Measurements from ENCODE around the gene ZNF831.

Gene ZNF831

DNA sequence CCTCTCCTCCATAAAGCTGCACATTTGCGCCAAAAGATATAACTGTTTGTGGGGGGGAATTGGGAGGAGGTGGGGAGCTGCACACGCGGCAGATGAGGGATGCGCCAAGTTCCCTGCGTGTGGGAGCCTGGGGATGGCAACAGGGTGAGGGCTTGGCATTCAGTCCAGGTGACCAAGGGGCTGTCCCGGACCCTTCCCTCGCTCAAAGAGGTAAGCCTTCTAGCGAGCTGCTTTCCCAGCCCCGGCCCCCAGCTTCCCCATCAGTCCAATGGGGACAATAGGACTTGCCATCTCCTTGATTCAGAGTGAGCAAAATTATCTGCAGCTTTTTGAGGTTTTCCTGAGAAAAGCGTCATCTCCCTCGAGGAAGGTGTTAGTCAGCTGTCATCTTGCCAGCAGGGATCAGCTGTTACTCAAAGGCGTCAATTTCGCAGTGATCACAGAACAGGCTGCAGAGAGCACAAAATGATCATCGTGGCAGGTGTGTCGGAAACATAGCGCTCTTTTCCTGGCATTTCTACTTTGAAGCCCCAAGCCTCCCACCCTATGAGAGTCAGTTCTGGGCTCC lies 21.3 kb downstream of the ZNF831 start:
- H3K27me3 ChIP-seq (ENCODE audit: insufficient read depth, low read depth): no peaks in the 10 kb centered on the region
- no peak overlapping the region for H2AFZ ChIP-seq (ENCODE audit: low read depth)

DNA sequence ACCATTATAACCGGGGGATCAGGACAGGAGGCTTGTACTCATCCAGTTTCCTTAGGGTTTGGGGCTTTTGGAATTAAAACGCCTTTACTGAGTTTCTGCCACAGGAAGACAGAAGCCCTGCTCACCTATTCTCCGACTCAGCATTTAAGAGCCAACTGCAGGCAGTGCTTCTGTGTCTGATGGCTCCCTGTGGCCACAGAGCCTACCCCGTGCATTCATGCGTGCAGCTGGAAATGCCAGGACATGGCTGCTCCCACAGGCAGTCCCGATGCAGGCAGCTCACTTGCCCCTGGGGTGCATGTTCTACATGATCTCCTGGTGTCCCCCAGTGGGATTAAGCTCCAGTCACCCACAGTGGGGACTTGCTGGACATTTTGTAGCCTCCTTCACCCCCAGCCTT lies 22.2 kb downstream of the ZNF831 start:
- no peaks in the 10 kb centered on the region for H3K79me2 ChIP-seq (ENCODE audit: insufficient read depth, low read depth)
- H4K20me1 ChIP-seq (ENCODE audit: insufficient read depth): no peaks in the 10 kb centered on the region
- no peak overlapping the region for H2AFZ ChIP-seq (ENCODE audit: low read depth)
- H3K4me1 ChIP-seq (ENCODE audit: low read depth, poor library complexity, severe bottlenecking): no peaks in the 10 kb centered on the region
- no peak overlapping the region for H3K27ac ChIP-seq
- H3K4me2 ChIP-seq: no peak overlapping the region
- no peak overlapping the region for H3K9ac ChIP-seq
- H3K4me3 ChIP-seq (IDR thresholded peaks at IDR 0.05; ENCODE audit: insufficient read depth, low read depth, low read length): no peak overlapping the region
- TF ChIP-seq, protein P1, sequence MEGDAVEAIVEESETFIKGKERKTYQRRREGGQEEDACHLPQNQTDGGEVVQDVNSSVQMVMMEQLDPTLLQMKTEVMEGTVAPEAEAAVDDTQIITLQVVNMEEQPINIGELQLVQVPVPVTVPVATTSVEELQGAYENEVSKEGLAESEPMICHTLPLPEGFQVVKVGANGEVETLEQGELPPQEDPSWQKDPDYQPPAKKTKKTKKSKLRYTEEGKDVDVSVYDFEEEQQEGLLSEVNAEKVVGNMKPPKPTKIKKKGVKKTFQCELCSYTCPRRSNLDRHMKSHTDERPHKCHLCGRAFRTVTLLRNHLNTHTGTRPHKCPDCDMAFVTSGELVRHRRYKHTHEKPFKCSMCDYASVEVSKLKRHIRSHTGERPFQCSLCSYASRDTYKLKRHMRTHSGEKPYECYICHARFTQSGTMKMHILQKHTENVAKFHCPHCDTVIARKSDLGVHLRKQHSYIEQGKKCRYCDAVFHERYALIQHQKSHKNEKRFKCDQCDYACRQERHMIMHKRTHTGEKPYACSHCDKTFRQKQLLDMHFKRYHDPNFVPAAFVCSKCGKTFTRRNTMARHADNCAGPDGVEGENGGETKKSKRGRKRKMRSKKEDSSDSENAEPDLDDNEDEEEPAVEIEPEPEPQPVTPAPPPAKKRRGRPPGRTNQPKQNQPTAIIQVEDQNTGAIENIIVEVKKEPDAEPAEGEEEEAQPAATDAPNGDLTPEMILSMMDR (conservative IDR thresholded peaks at IDR 0.05; ENCODE audit: low read depth, low read length): no peak
- H3K27me3 ChIP-seq (ENCODE audit: insufficient read depth, low read depth): no peaks in the 10 kb centered on the region
- H3K36me3 ChIP-seq (ENCODE audit: insufficient read depth): no peaks in the 10 kb centered on the region

More for the DNA sequence above, 21.3 kb downstream of the ZNF831 start:
- Histone ChIP-seq H3K4me2 (no peak overlapping the region), H3K36me3 (ENCODE audit: insufficient read depth) (no peaks in the 10 kb centered on the region), H3K27ac (no peak overlapping the region), H3K4me1 (ENCODE audit: low read depth, poor library complexity, severe bottlenecking) (no peaks in the 10 kb centered on the region), H3K79me2 (ENCODE audit: insufficient read depth, low read depth) (no peaks in the 10 kb centered on the region), H3K9ac (no peak overlapping the region), H4K20me1 (ENCODE audit: insufficient read depth) (no peaks in the 10 kb centered on the region), H3K4me3 (IDR thresholded peaks at IDR 0.05; ENCODE audit: insufficient read depth, low read depth, low read length) (no peak overlapping the region)
- TF ChIP-seq, protein P1 (conservative IDR thresholded peaks at IDR 0.05; ENCODE audit: low read depth, low read length): no peak

DNA sequence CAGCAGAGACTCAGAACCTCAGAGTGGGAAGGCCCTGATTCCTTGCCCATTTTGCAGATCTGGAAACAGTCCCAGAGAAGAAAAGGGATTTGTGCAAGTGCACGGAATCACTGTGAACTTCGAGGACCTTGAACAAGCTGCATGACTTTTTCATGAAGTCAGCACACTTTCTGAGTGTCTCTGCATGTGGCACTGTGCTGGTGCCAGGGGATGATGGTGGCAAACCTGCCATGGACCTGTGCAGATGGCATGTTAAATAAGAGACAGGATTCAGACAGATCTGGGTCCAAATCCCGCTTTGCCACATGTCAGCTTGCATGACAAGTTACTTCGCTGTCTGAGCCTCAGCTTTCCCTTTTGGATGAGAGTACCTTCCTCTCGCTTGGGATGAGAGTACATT lies 26.8 kb downstream of the ZNF831 start:
- Histone ChIP-seq H3K4me1 (ENCODE audit: low read depth, poor library complexity, severe bottlenecking) (no peaks in the 10 kb centered on the region), H3K4me2 (no peak overlapping the region), H3K36me3 (ENCODE audit: insufficient read depth) (no peaks in the 10 kb centered on the region), H4K20me1 (ENCODE audit: insufficient read depth) (no peaks in the 10 kb centered on the region), H3K27me3 (ENCODE audit: insufficient read depth, low read depth) (no peaks in the 10 kb centered on the region; the same call in 1 of the 2 replicates), H3K27ac (no peak overlapping the region), H3K9ac (no peak overlapping the region), H2AFZ (ENCODE audit: low read depth) (no peak overlapping the region), H3K79me2 (ENCODE audit: insufficient read depth, low read depth) (no peaks in the 10 kb centered on the region), H3K4me3 (IDR thresholded peaks at IDR 0.05; ENCODE audit: insufficient read depth, low read depth, low read length) (no peak overlapping the region)
- TF ChIP-seq, protein P1 (conservative IDR thresholded peaks at IDR 0.05; ENCODE audit: low read depth, low read length): no peak

DNA sequence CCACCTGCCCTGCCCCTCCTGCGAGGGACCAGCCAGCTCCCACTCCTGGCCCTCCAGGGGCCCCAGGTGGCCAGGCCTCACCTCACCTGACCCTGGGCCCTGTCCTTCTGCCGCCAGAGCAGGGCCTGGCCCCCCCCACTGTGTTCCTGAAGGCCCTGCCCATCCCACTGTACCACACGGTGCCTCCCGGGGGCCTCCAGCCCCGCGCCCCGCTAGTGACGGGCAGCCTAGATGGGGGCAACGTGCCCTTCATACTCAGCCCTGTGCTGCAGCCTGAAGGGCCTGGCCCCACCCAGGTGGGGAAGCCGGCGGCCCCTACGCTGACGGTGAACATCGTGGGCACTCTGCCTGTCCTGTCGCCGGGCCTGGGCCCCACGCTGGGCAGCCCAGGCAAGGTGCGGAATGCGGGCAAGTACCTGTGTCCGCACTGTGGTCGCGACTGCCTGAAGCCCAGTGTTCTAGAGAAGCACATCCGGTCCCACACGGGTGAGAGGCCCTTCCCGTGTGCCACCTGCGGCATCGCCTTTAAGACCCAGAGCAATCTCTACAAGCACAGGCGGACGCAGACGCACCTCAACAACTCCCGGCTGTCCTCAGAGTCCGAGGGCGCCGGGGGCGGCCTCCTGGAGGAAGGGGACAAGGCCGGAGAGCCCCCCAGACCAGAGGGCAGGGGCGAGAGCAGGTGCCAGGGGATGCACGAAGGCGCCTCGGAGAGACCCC lies 27.6 kb downstream of the ZNF831 start:
- Histone ChIP-seq H2AFZ (ENCODE audit: low read depth) (no peak overlapping the region), H3K4me2 (no peak overlapping the region), H3K9ac (no peak overlapping the region), H4K20me1 (ENCODE audit: insufficient read depth) (no peaks in the 10 kb centered on the region), H3K4me1 (ENCODE audit: low read depth, poor library complexity, severe bottlenecking) (no peaks in the 10 kb centered on the region), H3K79me2 (ENCODE audit: insufficient read depth, low read depth) (no peaks in the 10 kb centered on the region), H3K36me3 (ENCODE audit: insufficient read depth) (no peaks in the 10 kb centered on the region), H3K27ac (no peak overlapping the region), H3K4me3 (IDR thresholded peaks at IDR 0.05; ENCODE audit: insufficient read depth, low read depth, low read length) (no peak overlapping the region), H3K27me3 (ENCODE audit: insufficient read depth, low read depth) (no peaks in the 10 kb centered on the region; the same call in 1 of the 2 replicates)
- TF ChIP-seq, protein P1 (conservative IDR thresholded peaks at IDR 0.05; ENCODE audit: low read depth, low read length): no peak
